T47D (cell line): Measurements from ENCODE around the gene TRMT112.

Experiments
- DNase-seq, 2 experiments: peaks; one replicate each; pipeline versions ENCODE4 v3.0.0 to v3.0.0-alpha.2; 2011 to 2012; ENCODE audit warnings: low read depth in 1 of 2, low spot score in 1 of 2
- JUND ChIP-seq: IDR thresholded peaks from 2 replicates; pipeline ENCODE4 v1.6.1; 2012; ENCODE audit warnings: low read depth
- in situ Hi-C: cut with HindIII; loops from 2 replicates; pipeline ENCODE4 v1.10.0; 2016; ENCODE audit warnings: low sequenced_read_pairs, low pct_unique_long_range_greater_than_20kb

The TRMT112 gene

GRCh38 chr11:64356498-64357411, 39.4 kb upstream of the TRMT112 start:
- in situ Hi-C loops = no loop called here
- TF ChIP-seq JUND = no peak
- DNase-seq = peak in 1 of 2 experiments; percentile 84

- peak; percentile 82 to 97 for DNase-seq
- TF ChIP-seq JUND = no peak
- in situ Hi-C loops = no loop called here
Observed at GRCh38 chr11:64355078-64355940, 38.0 kb upstream of the TRMT112 start.

- in situ Hi-C loops = no loop called here
- DNase-seq = no peak
- TF ChIP-seq JUND = no peak
Observed at GRCh38 chr11:64353715-64354506, 36.6 kb upstream of the TRMT112 start.

GRCh38 chr11:64352995-64353714, 35.8 kb upstream of the TRMT112 start:
- in situ Hi-C loops = no loop called here
- DNase-seq = no peak
- no peak for TF ChIP-seq JUND

DNA sequence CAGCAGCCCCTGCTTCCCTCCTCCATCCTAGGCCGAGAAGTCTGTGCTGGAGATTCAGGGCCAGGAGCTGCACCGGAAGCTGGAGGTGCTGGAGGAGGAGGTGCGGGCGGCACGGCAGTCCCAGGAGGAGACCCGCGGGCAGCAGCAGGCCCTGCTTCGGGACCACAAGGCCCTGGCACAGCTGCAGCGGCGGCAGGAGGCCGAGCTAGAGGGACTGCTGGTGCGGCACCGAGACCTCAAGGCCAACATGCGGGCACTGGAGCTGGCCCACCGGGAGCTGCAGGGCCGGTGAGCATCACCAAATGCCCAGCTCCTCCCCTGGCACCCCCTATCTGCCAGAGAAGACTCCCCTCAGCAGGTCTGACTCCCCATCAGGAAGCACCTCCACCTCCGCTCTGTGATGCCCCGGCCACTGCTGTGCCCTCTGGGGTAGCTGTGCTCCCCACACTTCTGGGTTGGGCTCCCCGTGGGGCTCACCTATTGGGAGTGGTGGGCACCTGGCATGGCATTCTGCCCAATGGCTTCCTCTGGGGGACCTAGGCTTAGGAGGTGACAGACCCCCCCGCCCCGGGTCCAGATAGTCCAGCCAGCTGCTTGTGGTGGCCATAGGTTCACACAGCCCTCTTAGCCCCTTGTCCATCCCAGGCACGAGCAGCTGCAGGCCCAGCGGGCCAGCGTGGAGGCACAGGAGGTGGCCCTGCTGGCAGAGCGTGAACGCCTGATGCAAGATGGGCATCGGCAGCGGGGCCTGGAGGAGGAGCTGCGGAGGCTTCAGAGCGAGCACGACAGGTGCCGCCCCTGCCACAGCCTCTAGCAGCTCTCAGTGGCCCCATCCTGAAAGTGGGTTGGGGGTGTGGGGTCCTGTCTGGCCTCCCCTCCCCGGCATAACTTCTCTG, 35.0 kb upstream of the TRMT112 start:
- no peak for TF ChIP-seq JUND
- no peak for DNase-seq
- in situ Hi-C loops = no loop called here

GRCh38 chr11:64351136-64351631, 33.8 kb upstream of the TRMT112 start:
- DNase-seq = no peak
- in situ Hi-C loops = no loop called here
- no peak for TF ChIP-seq JUND

GRCh38 chr11:64349404-64349803, 32.0 kb upstream of the TRMT112 start:
- in situ Hi-C loops = no loop called here
- TF ChIP-seq JUND = no peak
- DNase-seq = no peak

- no peak for TF ChIP-seq JUND
- no peak for DNase-seq
- in situ Hi-C loops = no loop called here
Observed at GRCh38 chr11:64349025-64349387, 31.6 kb upstream of the TRMT112 start.

DNA sequence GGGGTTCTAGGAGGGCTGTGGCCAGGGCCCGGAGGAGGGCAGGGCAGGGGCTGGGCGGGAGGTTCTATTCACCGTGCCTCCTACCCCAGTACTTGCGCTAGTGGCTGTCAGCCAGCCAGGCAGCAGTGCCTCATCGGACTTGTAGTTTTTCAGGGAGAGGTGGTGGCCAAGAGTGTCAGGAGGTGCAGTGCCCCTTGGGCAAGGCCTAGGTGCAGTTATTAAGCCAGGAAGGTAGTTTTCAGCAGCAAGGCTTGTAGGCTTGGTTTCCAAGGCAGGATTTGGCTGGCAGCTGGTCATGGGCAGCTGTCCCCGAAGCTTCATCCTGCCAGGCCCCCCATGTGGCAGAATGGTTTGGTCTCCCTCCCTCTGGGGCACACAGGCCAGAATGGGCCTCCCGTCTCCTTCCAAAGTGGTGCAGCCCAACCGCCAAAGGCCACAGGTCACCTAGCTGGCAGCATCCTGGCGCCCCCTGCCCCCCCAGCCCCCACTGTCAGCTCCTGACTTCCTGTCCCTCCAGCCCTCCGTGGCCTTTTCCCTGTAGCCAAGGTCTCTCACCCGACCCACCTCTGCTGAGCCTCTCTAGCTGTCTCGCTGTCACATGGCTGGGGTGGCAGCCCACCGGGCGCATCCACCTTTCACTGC, 31.1 kb upstream of the TRMT112 start:
- in situ Hi-C loops = no loop called here
- TF ChIP-seq JUND = no peak
- DNase-seq = no peak

- no peak for DNase-seq
- in situ Hi-C loops = no loop called here
- no peak for TF ChIP-seq JUND
Observed at GRCh38 chr11:64347193-64347867, 30.0 kb upstream of the TRMT112 start.
